Measurements from ENCODE around the gene ASTN2. TPM values are rescaled to one million over a fixed set of nuclear protein-coding genes. Genes with fewer than 3 reads are reported as not detected.

The ASTN2 gene
- total and polyA plus RNA-seq, 2 experiments from 2014 or later, result 5.6 to 7.7 TPM

GRCh38 chr9:116580853-116581252 is 834.0 kb downstream of the ASTN2 start:
- H3K36me3 ChIP-seq, result no peaks in the 10 kb centered on the region
- TF ChIP-seq CTCF (IDR thresholded peaks at IDR 0.05; ENCODE audit: low read depth, low read length), result no peak
- peak in 1 of 2 donors; percentile 40 for DNase-seq (ENCODE audit: low read depth in 1 of 2, low spot score in 1 of 2)

GRCh38 chr9:116576386-116576785 is 838.5 kb downstream of the ASTN2 start:
- Histone ChIP-seq H3K4me3 (no peak overlapping the region), H3K4me1 (ENCODE audit: low read depth) (peaks cover 18% of the 10 kb centered on the region)
- no peak for TF ChIP-seq CTCF (IDR thresholded peaks at IDR 0.05; ENCODE audit: low read depth, low read length)

More at GRCh38 chr9:116580853-116581252, 834.0 kb downstream of the ASTN2 start:
- no peak overlapping the region for H3K27ac ChIP-seq
- no peaks in the 10 kb centered on the region for H3K4me1 ChIP-seq (ENCODE audit: low read depth)
- H3K27me3 ChIP-seq, result no peaks in the 10 kb centered on the region
- H3K4me3 ChIP-seq, result no peak overlapping the region
- no peaks in the 10 kb centered on the region for H3K9me3 ChIP-seq (ENCODE audit: low read depth)

GRCh38 chr9:116574027-116574679 is 840.7 kb downstream of the ASTN2 start:
- no peak for TF ChIP-seq CTCF (IDR thresholded peaks at IDR 0.05; ENCODE audit: low read depth, low read length)
- peak overlapping the region; percentile 64 for H3K27ac ChIP-seq
- H3K27me3 ChIP-seq, result no peaks in the 10 kb centered on the region
- H3K36me3 ChIP-seq, result no peaks in the 10 kb centered on the region
- H3K4me1 ChIP-seq (ENCODE audit: low read depth), result peaks cover 26% of the 10 kb centered on the region
- no peaks in the 10 kb centered on the region for H3K9me3 ChIP-seq (ENCODE audit: low read depth)
- no peak overlapping the region for H3K4me3 ChIP-seq
- peak; percentile 46 to 50 for DNase-seq (ENCODE audit: low read depth in 1 of 2, low spot score in 1 of 2)

More at GRCh38 chr9:116576386-116576785, 838.5 kb downstream of the ASTN2 start:
- no peak for DNase-seq (ENCODE audit: low read depth in 1 of 2, low spot score in 1 of 2)
- Histone ChIP-seq H3K36me3 (no peaks in the 10 kb centered on the region), H3K9me3 (ENCODE audit: low read depth) (no peaks in the 10 kb centered on the region), H3K27ac (no peak overlapping the region), H3K27me3 (no peaks in the 10 kb centered on the region)

- Histone ChIP-seq H3K4me3 (no peak overlapping the region), H3K27me3 (no peaks in the 10 kb centered on the region), H3K27ac (no peak overlapping the region), H3K36me3 (no peaks in the 10 kb centered on the region), H3K9me3 (ENCODE audit: low read depth) (no peaks in the 10 kb centered on the region), H3K4me1 (ENCODE audit: low read depth) (peaks cover 29% of the 10 kb centered on the region)
- peak; percentile 94 to 96 for DNase-seq (ENCODE audit: low read depth in 1 of 2, low spot score in 1 of 2)
- TF ChIP-seq CTCF (IDR thresholded peaks at IDR 0.05; ENCODE audit: low read depth, low read length), result peak; percentile 96
Measured at GRCh38 chr9:116572095-116572748, 842.6 kb downstream of the ASTN2 start.

- no peak for TF ChIP-seq CTCF (IDR thresholded peaks at IDR 0.05; ENCODE audit: low read depth, low read length)
- Histone ChIP-seq H3K4me1 (ENCODE audit: low read depth) (peaks cover 23% of the 10 kb centered on the region), H3K27ac (no peak overlapping the region), H3K27me3 (no peaks in the 10 kb centered on the region), H3K36me3 (no peaks in the 10 kb centered on the region), H3K9me3 (ENCODE audit: low read depth) (no peaks in the 10 kb centered on the region), H3K4me3 (no peak overlapping the region)
- no peak for DNase-seq (ENCODE audit: low read depth in 1 of 2, low spot score in 1 of 2)
Measured at GRCh38 chr9:116569111-116569510, 845.7 kb downstream of the ASTN2 start.
